Gastroesophageal sphincter (tissue), 3 donors: ENCODE data around the gene FHIT.

Source experiments
- EP300 ChIP-seq: sonication (generic); formaldehyde crosslinking; IDR thresholded peaks from one replicate; pipeline ENCODE4 v1.6.1; 2017; ENCODE audit warnings: antibody characterized with exemption, mild to moderate bottlenecking
- POLR2AphosphoS5 ChIP-seq: sonication (generic); formaldehyde crosslinking; IDR thresholded peaks from one replicate; pipeline ENCODE4 v1.6.1; 2017; ENCODE audit warnings: antibody characterized with exemption
- TF ChIP-seq, protein P1 (sequence below), 4 experiments: fragments of 200-600 bp in 2 of 4; fragments of 450-650 bp in 2 of 4; sonication (generic) in 1 of 4; IDR thresholded peaks; one replicate each; pipeline ENCODE4 v1.5.1; 2017 to 2019; ENCODE audit warnings: antibody characterized with exemption in 4 of 4, mild to moderate bottlenecking in 2 of 4, moderate library complexity in 2 of 4

DNA sequence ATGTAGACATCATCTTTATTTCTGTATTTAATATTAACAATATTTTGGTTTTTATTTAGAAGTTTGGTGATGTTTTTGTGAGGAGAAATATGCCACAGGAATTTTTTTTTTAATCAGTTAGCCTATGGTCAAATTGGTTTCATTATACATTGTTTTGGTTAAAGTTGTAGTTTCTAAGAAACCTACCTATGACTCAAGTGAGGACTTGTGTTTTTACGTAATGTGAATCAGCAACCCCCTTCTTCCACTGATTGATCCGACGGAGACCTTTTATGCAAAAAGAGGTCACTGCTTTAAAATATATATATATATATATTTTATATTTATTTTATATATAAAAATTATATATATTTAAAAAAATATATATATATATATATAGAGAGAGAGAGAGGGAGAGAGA lies 698.1 kb downstream of the FHIT start:
- TF ChIP-seq EP300 (no peak), POLR2AphosphoS5 (no peak)
- TF ChIP-seq, protein P1, sequence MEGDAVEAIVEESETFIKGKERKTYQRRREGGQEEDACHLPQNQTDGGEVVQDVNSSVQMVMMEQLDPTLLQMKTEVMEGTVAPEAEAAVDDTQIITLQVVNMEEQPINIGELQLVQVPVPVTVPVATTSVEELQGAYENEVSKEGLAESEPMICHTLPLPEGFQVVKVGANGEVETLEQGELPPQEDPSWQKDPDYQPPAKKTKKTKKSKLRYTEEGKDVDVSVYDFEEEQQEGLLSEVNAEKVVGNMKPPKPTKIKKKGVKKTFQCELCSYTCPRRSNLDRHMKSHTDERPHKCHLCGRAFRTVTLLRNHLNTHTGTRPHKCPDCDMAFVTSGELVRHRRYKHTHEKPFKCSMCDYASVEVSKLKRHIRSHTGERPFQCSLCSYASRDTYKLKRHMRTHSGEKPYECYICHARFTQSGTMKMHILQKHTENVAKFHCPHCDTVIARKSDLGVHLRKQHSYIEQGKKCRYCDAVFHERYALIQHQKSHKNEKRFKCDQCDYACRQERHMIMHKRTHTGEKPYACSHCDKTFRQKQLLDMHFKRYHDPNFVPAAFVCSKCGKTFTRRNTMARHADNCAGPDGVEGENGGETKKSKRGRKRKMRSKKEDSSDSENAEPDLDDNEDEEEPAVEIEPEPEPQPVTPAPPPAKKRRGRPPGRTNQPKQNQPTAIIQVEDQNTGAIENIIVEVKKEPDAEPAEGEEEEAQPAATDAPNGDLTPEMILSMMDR (IDR thresholded peaks at IDR 0.05), result no peak
